ENCODE measurements around the gene ZCCHC24.

GRCh38 chr10:79445161-79445976 lies at the start of gene ZCCHC24:
- TF ChIP-seq CTCF (conservative IDR thresholded peaks at IDR 0.05) = no peak
- peak; percentile 43; the same call in 1 of the 2 replicates for TF ChIP-seq ZFX (IDR thresholded peaks at IDR 0.05)
